NCI-H2171 (cell line): ENCODE data around the gene MARCHF9.
"Not testable (repeated sequence)": the region's sequence is repeated elsewhere in the genome, so short reads cannot be mapped to it uniquely, and the experiment has no call there.

Experiments
- DNase-seq: peaks from one replicate; lab custom pipeline; 2025; lab: John Stamatoyannopoulos, UW

Gene MARCHF9

GRCh38 chr12:57771236-57771872, 16.5 kb downstream of the MARCHF9 start:
- peak; percentile 89 for DNase-seq

- DNase-seq, result peak; percentile 95
Observed at GRCh38 chr12:57771873-57772428, 17.0 kb downstream of the MARCHF9 start, which contains the start of gene METTL1. METTL1 (minus strand) TSS chr12:57772105; CDS start chr12:57772083, 22 bp downstream.

- peak; percentile 23 for DNase-seq
Observed at GRCh38 chr12:57772429-57773322, 17.8 kb downstream of the MARCHF9 start, which contains the start of gene EEF1AKMT3. EEF1AKMT3 (plus strand) TSS chr12:57772614; CDS start chr12:57772725, 111 bp downstream.

- DNase-seq, result not testable (repeated sequence)
Observed at GRCh38 chr12:57774634-57775033, 19.7 kb downstream of the MARCHF9 start.

- no peak for DNase-seq
Observed at GRCh38 chr12:57775044-57775443, 20.1 kb downstream of the MARCHF9 start.

- no peak for DNase-seq
Observed at GRCh38 chr12:57775563-57776246, 20.8 kb downstream of the MARCHF9 start.

- DNase-seq, result no peak
Observed at GRCh38 chr12:57776247-57776587, 21.3 kb downstream of the MARCHF9 start.

- DNase-seq, result no peak
Observed at GRCh38 chr12:57777367-57777766, 22.5 kb downstream of the MARCHF9 start.

- no peak for DNase-seq
Observed at GRCh38 chr12:57777911-57778310, 23.0 kb downstream of the MARCHF9 start.

GRCh38 chr12:57779736-57780135, 24.8 kb downstream of the MARCHF9 start:
- DNase-seq, result no peak

GRCh38 chr12:57780284-57780897, 25.5 kb downstream of the MARCHF9 start:
- no peak for DNase-seq

- no peak for DNase-seq
Observed at GRCh38 chr12:57781244-57781643, 26.3 kb downstream of the MARCHF9 start.

GRCh38 chr12:57781801-57782200, 26.9 kb downstream of the MARCHF9 start:
- no peak for DNase-seq

GRCh38 chr12:57782243-57782607, 27.3 kb downstream of the MARCHF9 start:
- DNase-seq, result no peak

- DNase-seq, result peak; percentile 93
Observed at GRCh38 chr12:57782608-57783465, 27.9 kb downstream of the MARCHF9 start, which contains the start of gene TSFM. TSFM (plus strand) TSS chr12:57782787; CDS start chr12:57782802, 15 bp downstream.

- no peak for DNase-seq
Observed at GRCh38 chr12:57783466-57783801, 28.5 kb downstream of the MARCHF9 start.

GRCh38 chr12:57783861-57784260, 29.0 kb downstream of the MARCHF9 start:
- DNase-seq, result no peak

GRCh38 chr12:57793920-57794319, 39.0 kb downstream of the MARCHF9 start:
- no peak for DNase-seq

- DNase-seq, result no peak
Observed at GRCh38 chr12:57795354-57795753, 40.5 kb downstream of the MARCHF9 start.

- DNase-seq, result no peak
Observed at GRCh38 chr12:57796996-57797395, 42.1 kb downstream of the MARCHF9 start.

- DNase-seq, result no peak
Observed at GRCh38 chr12:57797933-57798332, 43.0 kb downstream of the MARCHF9 start.
